Tongue (tissue), 2 donors: ENCODE results near the gene GSE1. TPM values are rescaled to one million over a fixed set of nuclear protein-coding genes. Genes with fewer than 3 reads are reported as not detected.

ENCODE experiments used
- DNase-seq: peaks from one replicate; pipeline ENCODE4 v3.0.0-alpha.2; 2015
- total RNA-seq: library from RNA; depleted of rRNA; stranded (reverse); fragments of >200 nt; gene quantifications from one replicate; pipeline ENCODE4 v1.2.3, GENCODE V29; 2014

GSE1 gene
- total RNA-seq, 1 donor from 2014 or later, result 82.5 TPM

DNA sequence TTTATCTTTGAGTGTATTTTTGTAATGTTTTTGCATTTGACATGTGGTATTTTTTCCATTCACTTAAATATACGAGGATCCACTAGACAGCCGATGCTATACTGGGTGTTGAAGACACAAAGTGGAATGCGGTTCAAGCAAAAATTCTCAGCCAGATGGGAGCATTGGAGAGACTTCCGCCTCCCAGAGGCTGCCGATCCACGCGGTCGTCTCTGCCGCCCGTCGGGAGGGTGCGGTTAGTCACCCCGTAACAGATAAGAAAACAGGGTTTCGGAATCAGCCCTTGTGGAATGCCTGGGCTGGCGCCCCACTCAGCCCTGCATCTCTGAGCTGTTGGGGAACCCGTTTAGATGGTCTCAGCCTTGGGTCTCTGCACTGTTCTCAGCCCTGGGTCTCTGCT, 7.3 kb downstream of the GSE1 start:
- no peak for DNase-seq

- DNase-seq, result no peak
These were observed 8.7 kb downstream of the GSE1 start for GRCh38 chr16:85621698-85622428.

DNA sequence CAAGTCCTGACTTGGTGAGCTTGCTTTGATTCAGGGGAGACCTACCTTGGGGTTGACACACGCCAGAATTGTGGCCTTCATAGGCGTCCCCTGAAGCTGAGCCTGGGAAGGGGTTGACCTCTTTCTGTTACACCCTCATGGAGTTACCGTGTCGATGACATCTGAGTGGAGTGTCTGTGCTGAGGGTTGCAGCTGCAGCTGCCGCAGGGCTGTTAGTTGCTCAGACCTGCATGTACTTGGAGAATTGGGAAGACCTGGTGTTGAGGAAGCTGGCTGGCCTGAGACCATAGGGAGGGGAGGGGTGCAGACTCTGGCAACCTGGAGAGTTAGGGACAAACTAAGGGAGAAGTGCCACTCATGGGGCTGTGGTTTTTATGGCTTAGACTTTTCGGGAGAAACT, 9.6 kb downstream of the GSE1 start:
- DNase-seq, result no peak

GRCh38 chr16:85623250-85623649, 10.1 kb downstream of the GSE1 start:
- DNase-seq, result no peak

DNA sequence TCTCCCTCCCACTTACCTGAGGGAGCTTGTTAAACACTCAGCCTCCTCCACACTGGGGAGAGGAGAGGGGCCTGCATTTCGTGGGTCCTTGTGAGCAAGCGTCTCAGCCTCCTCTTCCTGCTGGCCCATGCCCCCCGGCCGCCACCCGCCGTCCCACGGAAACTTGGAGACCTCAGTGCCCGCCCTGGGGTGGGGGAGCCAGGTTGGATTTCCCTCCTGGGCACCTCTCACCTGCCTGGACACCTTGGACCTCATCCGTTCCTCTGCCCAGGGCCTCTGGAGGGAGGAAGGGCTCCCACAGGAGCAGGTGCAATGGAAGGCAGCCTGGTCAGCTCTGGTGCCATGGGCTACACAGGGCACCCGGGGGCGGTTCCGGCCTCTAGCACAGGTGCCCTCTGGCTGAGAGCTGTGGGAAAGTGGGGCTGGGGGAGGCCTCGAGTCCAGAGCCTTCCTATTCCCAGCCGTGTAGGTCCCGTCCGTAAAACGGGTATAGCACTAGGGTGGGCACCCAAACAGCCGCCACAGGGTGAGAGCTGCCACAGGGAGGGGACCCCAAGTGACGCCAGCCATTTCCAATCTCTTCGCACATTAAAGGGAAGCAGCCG, 11.0 kb downstream of the GSE1 start:
- no peak for DNase-seq

- DNase-seq, result no peak
These were observed 11.5 kb downstream of the GSE1 start for GRCh38 chr16:85624646-85625045.

GRCh38 chr16:85625053-85625452, 11.9 kb downstream of the GSE1 start:
- peak; percentile 79 for DNase-seq

DNA sequence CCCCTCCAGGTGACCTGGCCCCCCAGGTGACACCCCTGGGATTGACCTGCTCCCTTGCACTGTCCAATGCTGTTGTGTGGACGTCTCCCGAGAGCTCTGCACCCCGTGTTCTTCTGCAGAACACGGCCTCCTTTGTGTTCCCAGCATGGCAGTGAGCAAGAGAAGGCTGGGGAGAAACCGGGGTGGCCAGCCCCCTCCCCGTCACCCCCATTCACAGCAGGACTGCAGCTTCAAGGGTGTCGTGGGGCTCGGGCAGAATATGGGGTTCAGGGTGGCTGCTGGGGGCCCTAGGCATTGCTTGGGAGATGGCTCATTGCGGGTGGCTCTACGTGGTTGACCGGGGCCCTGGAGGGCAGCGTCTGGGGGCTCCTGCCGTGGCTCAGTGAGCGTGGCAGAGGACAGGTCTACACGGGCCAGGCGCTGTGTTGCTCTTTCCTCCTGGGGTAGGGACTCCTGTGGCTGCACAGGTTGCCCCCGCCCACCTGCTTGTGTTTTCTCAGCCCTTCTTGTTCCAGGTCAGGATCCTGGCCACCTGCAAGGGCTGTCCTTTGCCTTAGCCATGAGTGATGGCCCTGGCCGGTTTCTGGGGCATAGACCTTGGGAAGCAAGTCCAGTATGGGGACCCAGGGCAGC, 12.5 kb downstream of the GSE1 start:
- no peak for DNase-seq

DNA sequence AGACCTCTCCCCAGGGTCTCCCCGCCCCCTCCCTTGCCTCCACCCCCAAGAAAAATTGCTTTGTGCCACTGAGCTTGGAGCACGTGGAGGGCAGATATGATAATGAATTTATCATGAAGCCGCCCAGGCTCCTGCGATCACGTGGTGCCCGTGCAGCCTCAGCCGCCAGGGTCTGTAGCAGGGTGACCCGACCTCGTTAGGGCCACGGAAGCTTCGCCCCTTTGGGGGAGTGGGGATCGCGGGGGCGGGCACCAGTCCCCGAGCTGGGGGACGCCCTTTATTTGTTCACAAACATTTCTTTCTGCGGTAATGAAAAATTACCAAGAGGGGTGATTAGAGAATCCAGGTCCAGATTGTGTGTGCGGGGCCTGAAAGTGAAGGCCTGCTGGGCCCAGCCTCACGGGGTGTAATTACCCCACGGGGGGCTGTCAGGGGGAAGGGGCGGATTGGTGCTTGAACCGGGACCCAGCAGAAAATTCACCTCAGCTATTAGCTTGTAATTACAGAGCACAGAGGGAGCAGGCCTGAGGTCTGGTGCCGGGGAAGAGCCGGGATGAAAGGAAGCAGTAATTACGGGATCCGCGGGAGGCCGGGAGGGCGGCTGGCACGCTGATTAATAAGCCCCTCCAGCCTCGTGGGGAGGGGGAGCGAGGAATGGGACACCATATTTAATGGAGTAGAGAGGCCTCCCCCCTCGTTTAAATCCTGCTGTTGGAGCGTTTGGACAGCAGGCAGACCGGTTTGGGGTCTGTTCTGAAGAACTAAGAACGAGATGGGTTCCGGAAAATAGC, 13.3 kb downstream of the GSE1 start:
- DNase-seq, result no peak

- DNase-seq, result no peak
These were observed 14.0 kb downstream of the GSE1 start for GRCh38 chr16:85627089-85627488.

DNA sequence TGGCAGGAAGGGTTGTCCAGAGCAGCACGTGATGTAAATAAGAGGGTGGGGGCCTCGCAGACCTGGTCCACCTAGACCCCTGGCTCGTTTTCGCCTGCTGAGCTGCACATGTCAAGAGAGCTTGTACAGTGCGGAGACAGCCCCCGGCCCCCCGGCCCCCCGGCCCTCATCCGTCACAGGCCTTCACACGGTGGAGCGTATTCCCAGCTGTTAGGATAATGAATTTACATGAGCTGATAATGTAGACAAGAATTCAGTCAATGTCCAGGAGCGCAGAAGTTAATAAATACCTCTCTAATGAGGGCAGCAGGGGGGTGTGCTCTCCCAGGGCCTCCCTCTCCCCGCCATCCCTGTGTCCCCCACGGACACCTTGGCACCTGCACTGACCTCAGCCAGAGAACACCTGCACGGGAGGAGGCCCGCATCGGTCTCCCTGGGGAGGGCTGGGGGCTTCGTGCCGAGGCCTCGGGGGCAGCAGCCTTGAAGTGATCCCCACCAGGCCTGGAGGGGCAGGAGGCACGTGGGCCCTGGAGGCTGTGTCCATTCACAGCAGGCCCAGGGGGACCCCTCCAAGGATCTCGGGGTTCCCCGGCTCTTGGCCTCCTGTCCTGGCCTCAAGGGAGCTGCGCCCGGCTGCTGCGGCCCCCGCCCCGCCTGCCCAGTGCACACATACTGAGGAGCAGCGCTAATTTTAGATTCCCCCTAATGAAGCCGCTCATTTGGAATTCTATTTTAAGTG, 14.6 kb downstream of the GSE1 start:
- DNase-seq, result peak; percentile 77

- DNase-seq, result no peak
These were observed 15.1 kb downstream of the GSE1 start for GRCh38 chr16:85628265-85628556.

- no peak for DNase-seq
These were observed 15.5 kb downstream of the GSE1 start for GRCh38 chr16:85628645-85629044.

- DNase-seq, result no peak
These were observed 16.2 kb downstream of the GSE1 start for GRCh38 chr16:85629326-85629725.

DNA sequence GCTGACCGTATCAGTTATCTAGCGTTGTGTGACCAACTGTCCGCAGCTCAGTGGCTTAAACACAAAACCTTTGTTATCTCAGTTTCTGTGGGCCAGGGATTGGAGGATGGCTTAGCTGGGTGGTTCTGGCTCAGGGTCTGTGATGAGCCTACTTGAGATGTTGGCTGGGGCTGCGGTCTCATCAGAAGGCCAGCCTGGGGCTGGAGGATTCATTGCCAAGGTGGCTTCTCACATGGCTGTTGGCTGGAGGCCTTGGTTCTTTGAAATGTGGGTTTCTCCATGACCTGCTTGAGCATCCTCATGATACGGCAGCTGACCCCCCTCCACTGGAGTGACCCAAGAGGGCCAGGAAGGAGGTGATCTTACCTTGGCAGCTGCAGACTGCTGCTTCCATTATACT, 16.7 kb downstream of the GSE1 start:
- no peak for DNase-seq

- DNase-seq, result no peak
These were observed 18.1 kb downstream of the GSE1 start for GRCh38 chr16:85631230-85631629.

DNA sequence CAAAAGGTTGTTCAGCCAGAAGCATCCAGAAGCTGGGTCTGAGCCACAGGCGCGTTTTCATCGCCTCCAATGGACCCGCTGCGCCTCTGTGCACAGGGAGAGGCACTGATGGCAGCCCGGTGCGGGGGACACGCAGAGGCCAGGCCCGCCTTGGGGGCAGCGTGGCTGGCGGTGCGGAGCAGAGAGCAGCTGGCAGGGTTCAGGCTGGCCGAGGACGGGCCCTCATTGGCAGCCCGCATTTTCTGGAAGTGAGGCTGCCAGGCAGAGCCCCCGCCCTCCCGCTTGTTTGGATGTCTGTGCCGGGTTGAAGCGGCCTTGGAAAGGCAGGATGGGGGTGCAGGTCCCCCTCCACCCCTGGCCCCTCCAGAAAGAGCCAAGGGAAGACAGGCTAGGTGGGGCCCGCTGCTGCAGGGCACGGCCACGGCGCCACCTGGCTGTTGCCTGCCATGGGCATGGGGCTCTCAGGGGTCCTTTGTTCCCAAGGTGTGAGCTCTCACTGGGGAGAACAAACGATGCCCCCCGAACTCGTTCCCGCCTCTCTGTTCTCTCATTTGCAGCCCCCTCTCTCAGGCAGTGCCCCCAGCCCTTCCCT, 18.8 kb downstream of the GSE1 start:
- no peak for DNase-seq

GRCh38 chr16:85632709-85633437, 19.8 kb downstream of the GSE1 start:
- no peak for DNase-seq

DNA sequence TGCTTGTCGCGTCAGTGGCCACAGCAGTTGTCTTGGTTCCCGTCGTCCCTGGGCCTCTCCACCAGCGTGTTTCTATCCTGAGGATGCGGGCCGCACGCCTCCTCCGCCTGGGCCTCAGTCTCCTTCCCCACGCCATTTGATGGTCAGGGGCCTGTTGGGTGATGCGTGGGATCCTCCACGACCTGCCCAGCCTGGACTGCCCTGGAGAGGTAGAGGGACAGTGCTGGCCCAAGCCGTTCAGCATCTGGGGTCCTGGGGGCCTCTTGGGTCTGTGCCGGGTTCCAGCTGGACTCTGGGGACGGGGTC, 20.3 kb downstream of the GSE1 start:
- DNase-seq, result no peak

GRCh38 chr16:85633888-85634287, 20.8 kb downstream of the GSE1 start:
- DNase-seq, result no peak

GRCh38 chr16:85634747-85635544, 21.8 kb downstream of the GSE1 start:
- no peak for DNase-seq
